HG03064 (cell line): ENCODE results near the gene KLF2.
"Not testable (repeated sequence)": the region's sequence is repeated elsewhere in the genome, so short reads cannot be mapped to it uniquely, and the experiment has no call there.

Source experiments
- ATAC-seq: cut with Tn5 transposase; IDR thresholded peaks from one replicate; pipeline ENCODE4 v1.9.1; 2021; ENCODE audit warnings: low read depth; ENCODE audit not compliant: unreplicated experiment

Gene KLF2

DNA sequence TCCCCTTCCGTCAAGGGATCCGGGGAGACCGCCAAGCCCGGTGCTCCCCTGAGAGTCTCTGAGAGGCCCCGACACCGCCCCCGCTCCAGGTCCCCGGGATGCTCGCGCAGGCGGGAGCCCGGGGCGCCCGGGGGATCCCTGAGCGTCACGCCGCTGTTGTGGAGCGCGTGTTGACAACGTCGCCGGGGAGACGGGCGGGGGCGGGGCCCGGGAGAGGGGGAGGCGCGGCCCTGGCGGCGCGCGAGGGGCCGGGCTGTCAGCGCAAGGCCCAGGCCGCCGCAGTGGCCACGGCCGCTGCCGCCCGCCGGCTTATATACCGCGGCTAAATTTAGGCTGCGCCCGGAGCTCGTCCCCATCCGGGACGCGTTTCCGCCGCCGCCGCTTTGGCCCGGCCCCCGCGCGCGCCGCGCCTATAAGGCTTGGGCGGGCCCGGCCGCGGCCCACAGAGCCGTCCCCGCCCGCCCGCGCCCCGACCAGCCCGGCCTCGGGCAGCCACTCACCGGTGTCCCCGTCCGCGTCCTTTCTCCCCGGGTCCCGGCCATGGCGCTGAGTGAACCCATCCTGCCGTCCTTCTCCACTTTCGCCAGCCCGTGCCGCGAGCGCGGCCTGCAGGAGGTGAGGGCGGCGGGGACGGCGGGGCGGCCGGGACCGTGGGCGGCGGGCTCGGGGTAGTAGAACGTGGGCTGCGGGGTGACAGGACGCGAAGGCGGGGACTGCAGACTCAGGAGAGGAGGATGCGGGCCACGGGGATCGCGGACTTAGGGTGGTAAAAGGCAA lies at the start of gene KLF2:
TSS of gene KLF2 (plus strand) at position 443 of the 777 bp plus-strand sequence. CDS start at position 541, 98 bp downstream.
- peak; percentile 71 for ATAC-seq

GRCh38 chr19:16280306-16280705 lies 44.3 kb upstream of the KLF2 start:
- no peak for ATAC-seq

DNA sequence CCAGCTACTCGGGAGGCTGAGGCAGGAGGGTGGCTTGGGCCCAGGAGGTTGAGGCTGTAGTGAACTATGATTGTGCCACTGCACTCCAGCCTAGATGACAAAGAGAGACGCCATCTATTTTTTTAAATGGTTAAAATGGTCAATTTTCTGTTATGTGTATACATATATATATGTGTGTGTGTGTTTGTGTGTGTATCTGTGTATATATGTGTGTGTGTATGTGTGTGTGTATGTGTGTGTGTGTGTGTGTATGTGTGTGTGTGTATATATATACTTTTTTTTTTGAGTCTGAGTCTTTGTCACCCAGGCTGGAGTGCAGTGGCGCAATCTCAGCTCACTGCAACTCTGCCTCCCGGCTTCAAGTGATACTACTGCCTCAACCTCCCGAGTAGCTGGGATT lies 42.9 kb upstream of the KLF2 start:
- no peak for ATAC-seq

GRCh38 chr19:16283210-16284061 lies 41.2 kb upstream of the KLF2 start:
- ATAC-seq: no peak

GRCh38 chr19:16284505-16284904 lies 40.1 kb upstream of the KLF2 start:
- ATAC-seq: no peak

DNA sequence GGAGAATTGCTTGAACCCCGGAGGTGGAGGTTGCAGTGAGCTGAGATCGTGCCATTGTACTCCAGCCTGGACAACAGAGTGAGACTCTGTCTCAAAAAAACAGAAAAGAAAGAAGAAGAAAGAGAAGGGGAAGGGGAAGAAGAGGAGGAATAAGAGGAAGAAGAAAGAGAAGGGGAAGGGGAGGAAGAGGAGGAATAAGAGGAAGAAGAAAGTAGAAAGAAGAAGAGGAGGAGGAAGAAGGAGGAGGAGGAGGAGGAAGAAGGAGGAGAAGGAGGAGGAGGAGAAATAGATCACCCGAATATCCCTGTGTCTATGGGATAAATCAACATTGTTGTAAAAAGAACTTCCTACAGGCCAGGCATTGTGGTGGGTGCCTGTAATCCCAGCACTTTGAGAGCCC lies 39.5 kb upstream of the KLF2 start:
- ATAC-seq: not testable (repeated sequence)

DNA sequence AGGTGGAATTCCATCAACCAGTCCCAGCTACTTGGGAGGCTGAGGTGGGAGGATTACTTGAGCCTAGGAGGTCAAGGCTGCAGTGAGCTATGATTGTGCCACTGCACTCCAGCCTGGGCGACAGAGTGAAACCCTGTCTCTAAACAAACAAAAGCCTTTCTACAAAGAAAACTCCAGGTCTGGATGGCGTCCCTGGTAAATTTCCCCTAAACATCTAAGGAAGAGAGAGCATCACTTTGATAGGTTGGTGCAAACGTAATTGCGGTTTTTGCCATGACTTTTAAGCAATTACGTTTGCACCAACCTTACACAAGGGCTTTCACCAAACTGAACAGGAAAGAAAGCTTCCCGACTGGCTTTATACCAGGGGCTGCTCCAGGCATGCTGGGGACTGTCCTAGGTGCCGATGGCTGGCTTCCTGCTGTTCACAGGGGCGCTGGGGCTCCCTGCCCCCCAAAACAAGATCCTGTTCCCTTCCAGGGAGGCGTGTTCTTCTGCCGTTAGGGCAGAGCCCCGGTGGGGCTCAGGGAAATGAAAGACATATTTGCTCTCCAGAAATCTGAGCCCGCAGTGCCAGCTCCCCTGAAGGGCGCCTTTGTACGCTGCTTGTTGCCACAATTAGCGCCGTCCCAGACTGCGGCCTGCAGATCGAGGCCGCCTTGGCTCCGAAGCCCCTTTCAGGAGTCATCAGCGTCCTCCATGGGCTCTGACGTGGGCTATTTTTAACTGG lies 38.7 kb upstream of the KLF2 start:
- no peak for ATAC-seq

DNA sequence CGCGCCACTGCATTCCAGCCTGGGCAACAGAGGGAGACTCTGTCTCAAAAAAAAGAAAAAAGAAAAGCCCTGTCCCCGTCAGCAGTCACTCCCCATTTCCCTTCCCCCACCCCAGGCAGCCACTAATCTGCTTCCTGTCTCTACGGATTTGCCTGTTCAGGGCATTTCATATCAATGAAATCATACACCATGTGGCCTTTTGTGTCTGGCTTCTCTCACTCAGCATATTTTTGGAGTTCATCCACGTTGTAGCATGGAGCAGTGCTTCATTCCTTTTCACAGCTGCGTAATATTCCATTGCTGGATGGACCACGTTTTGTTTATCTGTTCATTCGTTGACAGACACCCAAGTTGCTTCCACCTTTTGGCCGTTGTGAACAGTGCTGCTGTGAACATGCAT lies 36.1 kb upstream of the KLF2 start:
- ATAC-seq: no peak

DNA sequence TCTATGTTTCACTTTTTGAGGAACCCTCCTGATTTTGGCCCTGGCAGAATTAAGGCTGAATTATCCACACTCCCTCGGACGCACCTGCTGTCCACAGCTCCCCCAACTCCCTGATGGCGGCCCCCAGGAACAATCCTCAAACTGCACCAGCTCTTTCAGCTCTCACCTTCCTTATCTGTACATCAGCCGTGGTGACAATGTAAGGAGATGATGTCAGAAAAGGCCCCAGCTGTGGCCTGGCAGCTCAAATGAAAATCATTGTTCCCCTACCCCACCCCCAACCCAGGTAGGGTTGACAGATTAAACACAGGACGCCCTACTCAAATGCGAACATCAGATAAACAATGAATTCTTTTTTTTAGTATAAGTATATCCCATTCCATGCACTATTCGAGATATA lies 35.0 kb upstream of the KLF2 start:
- ATAC-seq: no peak

- no peak for ATAC-seq
Measured at GRCh38 chr19:16290692-16291091, 33.9 kb upstream of the KLF2 start.

GRCh38 chr19:16293118-16294091 lies 31.2 kb upstream of the KLF2 start:
- ATAC-seq: no peak

DNA sequence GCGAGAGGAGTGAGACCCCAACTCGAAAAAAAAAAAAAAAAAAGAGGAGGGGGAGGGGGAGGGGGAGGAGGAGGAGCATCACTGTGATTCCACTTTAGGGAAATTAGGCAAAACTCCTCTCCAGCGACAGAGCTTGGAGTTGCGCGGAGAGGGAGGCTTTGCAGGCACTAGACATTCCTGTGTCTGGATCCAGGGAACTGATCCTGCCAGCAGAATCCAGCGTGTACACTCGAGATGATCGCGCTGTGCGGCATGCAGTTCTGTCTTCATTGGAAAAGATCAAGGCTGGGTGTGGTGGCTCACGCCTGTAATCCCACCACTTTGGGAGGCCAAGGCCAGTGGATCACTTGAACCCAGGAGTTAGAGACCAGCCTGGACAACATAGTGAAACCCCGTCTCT lies 29.6 kb upstream of the KLF2 start:
- no peak for ATAC-seq

- no peak for ATAC-seq
Measured at GRCh38 chr19:16296713-16297112, 27.9 kb upstream of the KLF2 start.

DNA sequence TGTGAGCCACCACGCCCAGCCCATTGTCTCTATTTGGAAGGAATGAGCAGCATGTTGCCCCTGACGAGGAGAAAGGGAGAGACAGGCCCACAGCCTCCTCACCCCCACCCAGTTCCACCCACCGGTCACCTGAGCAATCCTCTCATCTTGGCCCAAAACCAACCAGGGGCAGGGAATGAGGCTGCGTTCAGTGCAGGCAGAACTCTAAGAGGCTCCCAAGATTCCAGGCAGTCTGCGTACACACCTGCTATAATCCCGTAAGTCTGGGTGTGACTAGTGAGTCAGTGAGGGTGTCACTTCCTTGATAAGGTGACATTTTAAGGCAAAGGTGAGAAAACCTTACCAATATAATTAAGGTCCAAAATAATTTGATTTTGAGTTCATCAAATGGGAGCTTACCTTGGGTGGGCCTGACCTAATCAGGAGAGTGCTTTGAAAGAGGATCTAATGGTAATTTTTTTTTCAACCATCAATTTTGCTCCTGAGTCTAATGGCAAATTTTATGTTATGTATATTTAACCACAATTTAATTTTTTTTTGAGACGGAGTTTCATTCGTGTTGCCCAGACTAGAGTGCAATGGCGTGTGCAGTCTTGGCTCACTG lies 26.9 kb upstream of the KLF2 start:
- ATAC-seq: no peak

- no peak for ATAC-seq
Measured at GRCh38 chr19:16298334-16298733, 26.3 kb upstream of the KLF2 start.

- ATAC-seq: no peak
Measured at GRCh38 chr19:16301999-16302694, 22.5 kb upstream of the KLF2 start.

- no peak for ATAC-seq
Measured at GRCh38 chr19:16303755-16304154, 20.9 kb upstream of the KLF2 start.

DNA sequence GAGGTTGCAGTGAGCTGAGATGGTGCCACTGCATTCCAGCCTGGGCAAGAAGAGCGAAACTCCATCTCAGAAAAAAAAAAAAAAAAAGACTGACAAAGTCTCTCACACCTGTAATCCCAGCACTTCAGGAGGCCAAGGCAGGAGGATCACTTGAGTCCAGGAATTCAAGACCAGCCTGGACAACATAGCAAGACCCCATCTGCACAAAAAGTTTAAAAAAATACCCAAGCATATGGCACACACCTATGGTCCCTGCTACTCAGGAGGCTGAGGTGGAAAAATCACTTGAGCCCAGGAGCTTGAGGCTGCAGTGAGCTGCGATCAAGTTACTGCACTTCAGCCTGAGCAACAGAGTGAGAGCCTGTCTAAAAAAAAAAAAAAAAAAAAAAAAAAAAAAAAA lies 20.1 kb upstream of the KLF2 start:
- ATAC-seq: not testable (repeated sequence)

GRCh38 chr19:16305060-16305459 lies 19.6 kb upstream of the KLF2 start:
- not testable (repeated sequence) for ATAC-seq
